Globus pallidus (tissue), 1 donor: ENCODE results near the gene GABRG3.
"Not testable (repeated sequence)": the region's sequence is repeated elsewhere in the genome, so short reads cannot be mapped to it uniquely, and the experiment has no call there.

Experiments
- DNase-seq: peaks from one replicate; pipeline ENCODE4 v3.0.0-alpha.2; 2015; ENCODE audit warnings: low spot score

The GABRG3 gene

GRCh38 chr15:26996250-26996649 lies 25.3 kb downstream of the GABRG3 start:
- DNase-seq, result no peak

- DNase-seq, result not testable (repeated sequence)
These were observed 32.0 kb downstream of the GABRG3 start for GRCh38 chr15:27003003-27003402.

- not testable (repeated sequence) for DNase-seq
These were observed 33.2 kb downstream of the GABRG3 start for GRCh38 chr15:27004226-27004625.

- DNase-seq, result peak; percentile 73
These were observed 46.3 kb downstream of the GABRG3 start for GRCh38 chr15:27017168-27017809.

- DNase-seq, result no peak
These were observed 48.7 kb downstream of the GABRG3 start for GRCh38 chr15:27019687-27020086.

- no peak for DNase-seq
These were observed 54.5 kb downstream of the GABRG3 start for GRCh38 chr15:27025481-27025966.

GRCh38 chr15:27027229-27027628 lies 56.2 kb downstream of the GABRG3 start:
- DNase-seq, result no peak

- no peak for DNase-seq
These were observed 58.0 kb downstream of the GABRG3 start for GRCh38 chr15:27028858-27029477.

- DNase-seq, result no peak
These were observed 65.2 kb downstream of the GABRG3 start for GRCh38 chr15:27036210-27036609.

GRCh38 chr15:27037501-27037900 lies 66.5 kb downstream of the GABRG3 start:
- DNase-seq, result no peak

- DNase-seq, result no peak
These were observed 68.2 kb downstream of the GABRG3 start for GRCh38 chr15:27039152-27039551.

- DNase-seq, result no peak
These were observed 71.2 kb downstream of the GABRG3 start for GRCh38 chr15:27042230-27042629.

GRCh38 chr15:27042646-27043045 lies 71.7 kb downstream of the GABRG3 start:
- no peak for DNase-seq

- no peak for DNase-seq
These were observed 72.8 kb downstream of the GABRG3 start for GRCh38 chr15:27043770-27044169.

GRCh38 chr15:27045796-27046195 lies 74.8 kb downstream of the GABRG3 start:
- no peak for DNase-seq

- DNase-seq, result no peak
These were observed 75.9 kb downstream of the GABRG3 start for GRCh38 chr15:27046880-27047279.

- no peak for DNase-seq
These were observed 79.2 kb downstream of the GABRG3 start for GRCh38 chr15:27050163-27050562.

GRCh38 chr15:27054426-27054825 lies 83.4 kb downstream of the GABRG3 start:
- DNase-seq, result no peak

GRCh38 chr15:27057904-27058645 lies 87.1 kb downstream of the GABRG3 start:
- no peak for DNase-seq

GRCh38 chr15:27058939-27059338 lies 88.0 kb downstream of the GABRG3 start:
- DNase-seq, result no peak

- DNase-seq, result peak; percentile 44
These were observed 88.7 kb downstream of the GABRG3 start for GRCh38 chr15:27059610-27060202.

GRCh38 chr15:27061739-27062138 lies 90.8 kb downstream of the GABRG3 start:
- DNase-seq, result no peak

GRCh38 chr15:27062951-27063350 lies 92.0 kb downstream of the GABRG3 start:
- DNase-seq, result no peak
